A549 (cell line): ENCODE data around the gene DIP2A. TPM values are rescaled to one million over a fixed set of nuclear protein-coding genes. Genes with fewer than 3 reads are reported as not detected.

Experiments
- ATAC-seq, 2 experiments: fragments of 200-7000 bp in 1 of 2; fragments of >200 bp in 1 of 2; cut with Nextera tagmentation in 1 of 2; cut with Tn5 transposase in 1 of 2; 3 replicates each; pipeline versions ENCODE4 v1.8.0 to v1.9.1; 2018 to 2020; ENCODE audit warnings: mild to moderate bottlenecking in 1 of 2, moderate library complexity in 1 of 2
- CTCF ChIA-PET: fragments of 300-600 bp; sonication (Branson Sonifier 250); formaldehyde crosslinking; extraction: SDS; loops from one replicate; lab custom pipeline; 2021; ENCODE audit warnings: antibody characterized with exemption, inconsistent platforms; lab: Yijun Ruan, JAX
- POLR2A ChIA-PET: fragments of 350-600 bp; formaldehyde crosslinking; extraction: SDS; loops from one replicate; lab custom pipeline; 2021; ENCODE audit warnings: antibody characterized with exemption, inconsistent platforms; lab: Yijun Ruan, JAX
- DNase-seq, 2 experiments: peaks; one replicate each; pipeline versions ENCODE4 v3.0.0 to v3.0.0-alpha.2; 2011 to 2016; ENCODE audit warnings: low read depth in 1 of 2, low spot score in 1 of 2
- FAIRE-seq: peaks from 2 replicates; lab custom pipeline; 2011; peaks lifted over from hg19 to GRCh38; lab: Jason Lieb, UNC
- H3K27ac ChIP-seq, 2 experiments: fragments of >200 bp; sonication (Bioruptor Twin); formaldehyde crosslinking; 3 replicates each; pipeline ENCODE4 v1.5.1; 2016 to 2017
- H3K4me1 ChIP-seq: fragments of >200 bp; sonication (Bioruptor Twin); formaldehyde crosslinking; 3 replicates; pipeline ENCODE4 v1.6.1; 2016
- H3K4me2 ChIP-seq: fragments of >200 bp; sonication (Bioruptor Twin); formaldehyde crosslinking; 3 replicates; pipeline ENCODE4 v1.6.1; 2016
- H3K4me3 ChIP-seq: fragments of >200 bp; sonication (Bioruptor Twin); formaldehyde crosslinking; 3 replicates; pipeline ENCODE4 v1.5.1; 2016
- H3K9me3 ChIP-seq: fragments of >200 bp; sonication (Bioruptor Twin); formaldehyde crosslinking; 3 replicates; pipeline ENCODE4 v1.6.1; 2016
- BHLHE40 ChIP-seq: IDR thresholded peaks from 2 replicates; pipeline ENCODE4 v1.6.1; 2012; ENCODE audit warnings: low read depth, low read length, inconsistent platforms
- CBX2 ChIP-seq: fragments of 200-600 bp; sonication (generic); IDR thresholded peaks from 2 replicates; pipeline ENCODE4 v1.6.1; 2016; ENCODE audit warnings: low read depth, mild to moderate bottlenecking, borderline replicate concordance
- CEBPB ChIP-seq, 2 experiments: fragments of >200 bp in 1 of 2; sonication (Bioruptor Twin) in 1 of 2; formaldehyde crosslinking in 1 of 2; IDR thresholded peaks; 2 replicates each; pipeline ENCODE4 v1.6.1; 2012 to 2016
- EHMT2 ChIP-seq: fragments of 200-600 bp; sonication (generic); IDR thresholded peaks from 2 replicates; pipeline ENCODE4 v1.6.1; 2016; ENCODE audit warnings: antibody characterized with exemption, low read depth, mild to moderate bottlenecking, moderate library complexity
- FOSB ChIP-seq: fragments of 250-450 bp; sonication (Bioruptor Pico); IDR thresholded peaks from 2 replicates; pipeline ENCODE4 v1.5.0; 2020; ENCODE audit warnings: mild to moderate bottlenecking, moderate library complexity
- FOSL2 ChIP-seq, 2 experiments: fragments of 450-650 bp in 1 of 2; fragments of >200 bp in 1 of 2; sonication (Bioruptor Twin) in 1 of 2; formaldehyde crosslinking; IDR thresholded peaks; 2 replicates each; pipeline versions ENCODE4 v1.5.0 to v1.6.1; 2016 to 2020; ENCODE audit warnings: mild to moderate bottlenecking in 1 of 2, moderate library complexity in 1 of 2
- FOXS1 ChIP-seq: fragments of 250-450 bp; sonication (Bioruptor Pico); IDR thresholded peaks from 2 replicates; pipeline ENCODE4 v1.5.0; 2020; ENCODE audit warnings: mild to moderate bottlenecking, moderate library complexity
- GATA3 ChIP-seq: IDR thresholded peaks from 2 replicates; pipeline ENCODE4 v1.6.1; 2012; ENCODE audit warnings: borderline replicate concordance
- HDAC2 ChIP-seq: fragments of 200-600 bp; sonication (generic); IDR thresholded peaks from 2 replicates; pipeline ENCODE4 v1.6.1; 2016
- KDM5A ChIP-seq: fragments of 200-600 bp; sonication (generic); IDR thresholded peaks from 2 replicates; pipeline ENCODE4 v1.6.1; 2016; ENCODE audit warnings: antibody characterized with exemption, mild to moderate bottlenecking
- MAZ ChIP-seq: fragments of 150-350 bp; IDR thresholded peaks from 2 replicates; pipeline ENCODE4 v1.6.1; 2014; ENCODE audit warnings: antibody characterized with exemption, low read depth, low read length, borderline replicate concordance
- NFE2L2 ChIP-seq: fragments of 150-350 bp; conservative IDR thresholded peaks from 2 replicates; pipeline ENCODE4 v1.6.1; 2014; ENCODE audit warnings: low read length
- NPAS2 ChIP-seq: fragments of 250-450 bp; sonication (Bioruptor Pico); IDR thresholded peaks from 2 replicates; pipeline ENCODE4 v1.8.0; 2022; ENCODE audit warnings: mild to moderate bottlenecking, moderate library complexity, borderline replicate concordance
- PHF8 ChIP-seq: fragments of 200-600 bp; sonication (generic); IDR thresholded peaks from 2 replicates; pipeline ENCODE4 v1.6.1; 2016; ENCODE audit warnings: low read depth, mild to moderate bottlenecking, antibody characterized with exemption, moderate library complexity, borderline replicate concordance
- RAD21 ChIP-seq, 2 experiments: fragments of >200 bp in 1 of 2; sonication (Bioruptor Twin) in 1 of 2; formaldehyde crosslinking in 1 of 2; IDR thresholded peaks in 1 of 2; conservative IDR thresholded peaks in 1 of 2; 2 replicates in 1 of 2; 3 replicates in 1 of 2; pipeline ENCODE4 v1.6.1; 2012 to 2018; ENCODE audit warnings: inconsistent platforms in 1 of 2
- RARB ChIP-seq: fragments of 250-450 bp; sonication (Bioruptor Pico); IDR thresholded peaks from 2 replicates; pipeline ENCODE4 v1.8.0; 2021; ENCODE audit warnings: mild to moderate bottlenecking, moderate library complexity
- TP53 ChIP-seq: fragments of 250-450 bp; sonication (Bioruptor Pico); IDR thresholded peaks from 2 replicates; pipeline ENCODE4 v1.5.0; 2021; ENCODE audit warnings: mild to moderate bottlenecking, moderate library complexity
- ZNF302 ChIP-seq: fragments of 250-450 bp; sonication (Bioruptor Pico); IDR thresholded peaks from 2 replicates; pipeline ENCODE4 v1.9.0; 2021; ENCODE audit warnings: inconsistent platforms, mild to moderate bottlenecking, moderate library complexity
- WGBS: methylation state at CpG from one replicate; pipeline ENCODE4 v1.1.6; 2017; ENCODE audit errors: missing lambda C conversion rate; 5-methylcytosine and 5-hydroxymethylcytosine counted together
- polyA plus RNA-seq, 4 experiments: library from polyadenylated mRNA; depleted of rRNA in 3 of 4; stranded (reverse); fragments of >200 nt; fragmentation: RNase III in 1 of 4; extraction: RNeasy Plus Mini Kit Qiagen cat#74134 plus additional on column Dnase treatment in 1 of 4; gene quantifications; 2 replicates in 3 of 4; 3 replicates in 1 of 4; pipeline ENCODE4 v1.2.3, GENCODE V29; 2011 to 2017
- TF ChIP-seq, protein P1 (sequence below): fragments of >200 bp; sonication (Bioruptor Twin); formaldehyde crosslinking; IDR thresholded peaks from 2 replicates; pipeline ENCODE4 v1.6.1; 2016
- TF ChIP-seq, protein P2 (sequence below): fragments of 200-600 bp; sonication (generic); IDR thresholded peaks from 2 replicates; pipeline ENCODE4 v1.6.1; 2016; ENCODE audit warnings: antibody characterized with exemption, mild to moderate bottlenecking, moderate library complexity
- TF ChIP-seq, protein P3 (sequence below): fragments of 250-450 bp; sonication (Bioruptor Pico); IDR thresholded peaks from 2 replicates; pipeline ENCODE4 v1.5.0; 2020; ENCODE audit warnings: low read depth, mild to moderate bottlenecking, moderate library complexity
- TF ChIP-seq, protein P4 (sequence below): fragments of 450-650 bp; IDR thresholded peaks from 2 replicates; pipeline ENCODE4 v1.6.1; 2014; ENCODE audit warnings: antibody characterized with exemption

The DIP2A gene
- polyA plus RNA-seq, 2 of the 4 experiments (the other 2 are of a cell fraction): 13.3 to 18.4 TPM

DNA sequence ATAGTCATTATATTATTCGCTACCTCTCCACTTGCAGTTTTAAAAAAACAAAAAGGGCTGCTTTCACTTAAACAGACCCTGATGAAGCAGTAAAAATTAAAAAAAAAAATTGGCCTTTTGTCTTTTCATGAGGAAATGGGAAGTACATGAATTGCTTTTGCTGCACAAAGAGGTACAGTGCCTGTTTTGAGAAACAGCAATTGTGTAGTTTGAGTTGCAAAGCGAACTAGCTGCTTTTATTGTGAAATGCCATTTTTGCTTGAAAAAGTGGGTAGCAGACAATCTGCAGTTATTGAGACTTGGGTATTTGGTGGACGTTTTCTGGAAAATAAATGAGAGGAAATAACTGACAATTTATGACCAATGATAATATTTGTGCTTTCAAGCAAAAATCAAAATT, 7.0 kb downstream of the DIP2A start (continued):
- TF ChIP-seq FOSL2 (IDR thresholded peaks at IDR 0.05): no peak
- no peak for TF ChIP-seq FOSL2 (CRISPR knock-in tag; IDR thresholded peaks at IDR 0.05)

DNA sequence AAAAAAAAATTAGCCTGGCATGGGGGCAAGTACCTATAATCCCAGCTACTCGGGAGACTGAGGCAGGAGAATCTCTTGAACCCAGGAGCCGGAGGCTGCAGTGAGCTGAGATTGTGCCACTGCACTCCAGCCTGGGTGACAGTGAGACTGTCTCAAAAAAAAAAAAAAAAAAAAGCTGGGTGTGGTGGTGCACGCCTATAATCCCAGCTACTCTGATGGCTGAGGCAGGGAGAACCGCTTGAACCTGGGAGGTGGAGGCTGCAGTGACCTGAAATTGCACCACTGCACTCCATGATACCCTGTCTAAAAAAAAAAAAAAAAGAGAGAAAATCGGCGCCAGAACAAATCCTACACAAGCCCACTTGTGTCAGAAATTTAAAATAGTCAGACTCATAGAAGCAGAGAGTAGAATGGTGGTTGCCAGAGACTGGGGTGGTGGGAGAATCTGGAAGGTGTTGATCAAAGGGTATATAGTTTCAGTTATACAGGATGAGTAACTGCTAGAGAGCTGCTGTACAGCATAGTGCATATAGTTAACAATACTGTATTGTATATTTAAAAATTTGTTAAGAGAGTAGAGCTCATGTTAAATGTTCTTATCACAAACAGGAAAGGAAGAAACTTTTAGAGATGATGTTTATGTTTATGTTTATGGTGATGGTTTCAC, 9.6 kb downstream of the DIP2A start:
- DNase-seq: no peak
- Histone ChIP-seq H3K27ac (no peak overlapping the region), H3K4me3 (no peak overlapping the region), H3K4me1 (no peaks in the 10 kb centered on the region), H3K9me3 (no peaks in the 10 kb centered on the region), H3K4me2 (no peak overlapping the region)
- ATAC-seq: no peak
- ChIA-PET POLR2A (interaction anchor here (0.7 kb wide), 1 partner anchor 11 kb away, joined by 3 read pairs; no protein-coding TSS in a partner anchor), CTCF (no interaction called here)
- WGBS: 69% methylated on average over 6 of the region's 6 CpGs
- TF ChIP-seq MAZ (no peak), CEBPB (IDR thresholded peaks at IDR 0.05) (no peak), KDM5A (no peak), RARB (CRISPR knock-in tag) (no peak), NPAS2 (CRISPR knock-in tag) (no peak), FOXS1 (CRISPR knock-in tag) (no peak)
- FAIRE-seq: no peak

DNA sequence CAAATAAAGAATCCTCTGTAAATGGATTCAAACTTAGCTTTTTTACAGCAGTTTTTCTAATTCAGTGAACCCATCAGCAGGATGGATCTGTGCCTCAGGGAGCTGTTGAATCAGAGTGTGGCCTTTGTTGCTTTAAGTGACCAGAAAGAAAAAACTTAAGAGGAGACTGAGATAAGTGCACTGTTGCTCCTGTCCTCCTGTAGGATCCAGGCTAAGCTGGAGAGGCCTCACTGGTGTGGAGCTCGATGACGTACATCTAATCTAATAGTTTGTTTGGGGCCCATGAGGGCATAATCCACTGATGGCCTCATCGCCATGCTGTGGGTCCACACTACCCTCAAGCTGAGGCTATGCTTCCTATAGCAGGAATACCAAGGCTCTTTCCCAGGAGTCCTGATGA, 10.6 kb downstream of the DIP2A start:
- H3K4me1 ChIP-seq: no peaks in the 10 kb centered on the region
- no peak overlapping the region for H3K27ac ChIP-seq
- H3K9me3 ChIP-seq: no peaks in the 10 kb centered on the region
- DNase-seq (no peak), ATAC-seq (no peak), FAIRE-seq (no peak)
- no peak overlapping the region for H3K4me3 ChIP-seq
- WGBS: 87% methylated on average over 3 of the region's 3 CpGs
- H3K4me2 ChIP-seq: no peak overlapping the region
- CTCF ChIA-PET: no interaction called here
- POLR2A ChIA-PET: no interaction called here
- TF ChIP-seq, protein P1, sequence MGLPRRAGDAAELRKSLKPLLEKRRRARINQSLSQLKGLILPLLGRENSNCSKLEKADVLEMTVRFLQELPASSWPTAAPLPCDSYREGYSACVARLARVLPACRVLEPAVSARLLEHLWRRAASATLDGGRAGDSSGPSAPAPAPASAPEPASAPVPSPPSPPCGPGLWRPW: no peak
- no peak for TF ChIP-seq EHMT2
- TF ChIP-seq CBX2: no peak
- TF ChIP-seq NPAS2 (CRISPR knock-in tag): no peak
- TF ChIP-seq, protein P2, sequence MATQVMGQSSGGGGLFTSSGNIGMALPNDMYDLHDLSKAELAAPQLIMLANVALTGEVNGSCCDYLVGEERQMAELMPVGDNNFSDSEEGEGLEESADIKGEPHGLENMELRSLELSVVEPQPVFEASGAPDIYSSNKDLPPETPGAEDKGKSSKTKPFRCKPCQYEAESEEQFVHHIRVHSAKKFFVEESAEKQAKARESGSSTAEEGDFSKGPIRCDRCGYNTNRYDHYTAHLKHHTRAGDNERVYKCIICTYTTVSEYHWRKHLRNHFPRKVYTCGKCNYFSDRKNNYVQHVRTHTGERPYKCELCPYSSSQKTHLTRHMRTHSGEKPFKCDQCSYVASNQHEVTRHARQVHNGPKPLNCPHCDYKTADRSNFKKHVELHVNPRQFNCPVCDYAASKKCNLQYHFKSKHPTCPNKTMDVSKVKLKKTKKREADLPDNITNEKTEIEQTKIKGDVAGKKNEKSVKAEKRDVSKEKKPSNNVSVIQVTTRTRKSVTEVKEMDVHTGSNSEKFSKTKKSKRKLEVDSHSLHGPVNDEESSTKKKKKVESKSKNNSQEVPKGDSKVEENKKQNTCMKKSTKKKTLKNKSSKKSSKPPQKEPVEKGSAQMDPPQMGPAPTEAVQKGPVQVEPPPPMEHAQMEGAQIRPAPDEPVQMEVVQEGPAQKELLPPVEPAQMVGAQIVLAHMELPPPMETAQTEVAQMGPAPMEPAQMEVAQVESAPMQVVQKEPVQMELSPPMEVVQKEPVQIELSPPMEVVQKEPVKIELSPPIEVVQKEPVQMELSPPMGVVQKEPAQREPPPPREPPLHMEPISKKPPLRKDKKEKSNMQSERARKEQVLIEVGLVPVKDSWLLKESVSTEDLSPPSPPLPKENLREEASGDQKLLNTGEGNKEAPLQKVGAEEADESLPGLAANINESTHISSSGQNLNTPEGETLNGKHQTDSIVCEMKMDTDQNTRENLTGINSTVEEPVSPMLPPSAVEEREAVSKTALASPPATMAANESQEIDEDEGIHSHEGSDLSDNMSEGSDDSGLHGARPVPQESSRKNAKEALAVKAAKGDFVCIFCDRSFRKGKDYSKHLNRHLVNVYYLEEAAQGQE: no peak
- TF ChIP-seq, protein P3, sequence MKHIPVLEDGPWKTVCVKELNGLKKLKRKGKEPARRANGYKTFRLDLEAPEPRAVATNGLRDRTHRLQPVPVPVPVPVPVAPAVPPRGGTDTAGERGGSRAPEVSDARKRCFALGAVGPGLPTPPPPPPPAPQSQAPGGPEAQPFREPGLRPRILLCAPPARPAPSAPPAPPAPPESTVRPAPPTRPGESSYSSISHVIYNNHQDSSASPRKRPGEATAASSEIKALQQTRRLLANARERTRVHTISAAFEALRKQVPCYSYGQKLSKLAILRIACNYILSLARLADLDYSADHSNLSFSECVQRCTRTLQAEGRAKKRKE (CRISPR knock-in tag): no peak
- no peak for TF ChIP-seq ZNF302 (CRISPR knock-in tag)
- TF ChIP-seq HDAC2: no peak
- TF ChIP-seq NFE2L2: no peak
- TF ChIP-seq PHF8: no peak
- TF ChIP-seq BHLHE40: no peak
- no peak for TF ChIP-seq RAD21 (conservative IDR thresholded peaks at IDR 0.05 in 1 of 2, IDR thresholded peaks at IDR 0.05 in 1 of 2)
- TF ChIP-seq FOSB (CRISPR knock-in tag): no peak
- TF ChIP-seq, protein P4, sequence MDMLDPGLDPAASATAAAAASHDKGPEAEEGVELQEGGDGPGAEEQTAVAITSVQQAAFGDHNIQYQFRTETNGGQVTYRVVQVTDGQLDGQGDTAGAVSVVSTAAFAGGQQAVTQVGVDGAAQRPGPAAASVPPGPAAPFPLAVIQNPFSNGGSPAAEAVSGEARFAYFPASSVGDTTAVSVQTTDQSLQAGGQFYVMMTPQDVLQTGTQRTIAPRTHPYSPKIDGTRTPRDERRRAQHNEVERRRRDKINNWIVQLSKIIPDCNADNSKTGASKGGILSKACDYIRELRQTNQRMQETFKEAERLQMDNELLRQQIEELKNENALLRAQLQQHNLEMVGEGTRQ: no peak
- no peak for TF ChIP-seq RARB (CRISPR knock-in tag)
- TF ChIP-seq FOSL2 (IDR thresholded peaks at IDR 0.05): no peak
- no peak for TF ChIP-seq FOSL2 (CRISPR knock-in tag; IDR thresholded peaks at IDR 0.05)
- no peak for TF ChIP-seq TP53
- TF ChIP-seq GATA3: no peak
